Spleen (tissue), 11 donors: ENCODE measurements around the gene JAZF1. TPM values are rescaled to one million over a fixed set of nuclear protein-coding genes. Genes with fewer than 3 reads are reported as not detected.

ENCODE experiments used
- DNase-seq: peaks from one replicate; pipeline ENCODE4 v3.0.0-alpha.2; 2020
- H3K27ac ChIP-seq, 8 donors: fragments of 200-600 bp; sonication (generic) in 7 of 8; 1 replicate in 4 of 8; 2 replicates in 4 of 8; pipeline versions ENCODE4 v1.5.0 to v1.8.0; 2016 to 2021; ENCODE audit warnings: inconsistent platforms in 4 of 8, mild to moderate bottlenecking in 4 of 8, moderate library complexity in 1 of 8
- H3K27me3 ChIP-seq, 7 donors: fragments of 200-600 bp; sonication (generic) in 6 of 7; replicated peaks in 1 of 7; 1 replicate in 4 of 7; 2 replicates in 3 of 7; pipeline versions ENCODE4 v1.5.0 to v1.8.0; 2016 to 2021; ENCODE audit warnings: inconsistent platforms in 3 of 7, mild to moderate bottlenecking in 1 of 7
- H3K36me3 ChIP-seq, 6 donors: fragments of 200-600 bp; sonication (generic) in 5 of 6; 1 replicate in 4 of 6; 2 replicates in 2 of 6; pipeline versions ENCODE4 v1.5.0 to v1.8.0; 2016 to 2021; ENCODE audit warnings: inconsistent platforms in 2 of 6
- H3K4me1 ChIP-seq, 6 donors: fragments of 200-600 bp; sonication (generic) in 5 of 6; 1 replicate in 3 of 6; 2 replicates in 3 of 6; pipeline versions ENCODE4 v1.5.0 to v1.8.0; 2016 to 2021; ENCODE audit warnings: inconsistent platforms in 3 of 6
- H3K4me3 ChIP-seq, 8 donors: fragments of 200-600 bp; sonication (generic) in 7 of 8; 1 replicate in 4 of 8; 2 replicates in 4 of 8; pipeline versions ENCODE4 v1.5.0 to v1.8.0; 2016 to 2021; ENCODE audit warnings: inconsistent platforms in 4 of 8, mild to moderate bottlenecking in 4 of 8, moderate library complexity in 2 of 8
- H3K9me3 ChIP-seq, 8 donors: fragments of 200-600 bp; sonication (generic) in 7 of 8; 1 replicate in 4 of 8; 2 replicates in 4 of 8; pipeline versions ENCODE4 v1.5.0 to v1.8.0; 2016 to 2021; ENCODE audit warnings: inconsistent platforms in 4 of 8
- CTCF ChIP-seq, 11 experiments: fragments of 200-600 bp in 7 of 11; fragments of 450-650 bp in 4 of 11; sonication (generic) in 4 of 11; IDR thresholded peaks in 8 of 11; conservative IDR thresholded peaks in 3 of 11; 1 replicate in 7 of 11; 2 replicates in 4 of 11; pipeline versions ENCODE4 v1.4.0 to v1.8.0; 2016 to 2021; ENCODE audit warnings: antibody characterized with exemption in 11 of 11, inconsistent platforms in 4 of 11, mild to moderate bottlenecking in 1 of 11
- POLR2A ChIP-seq, 3 donors: fragments of 450-650 bp; IDR thresholded peaks; one replicate each; pipeline ENCODE4 v1.5.1; 2017; ENCODE audit warnings: antibody characterized with exemption in 3 of 3, mild to moderate bottlenecking in 1 of 3
- POLR2AphosphoS5 ChIP-seq, 3 donors: sonication (generic); formaldehyde crosslinking; IDR thresholded peaks; one replicate each; pipeline ENCODE4 v1.5.1; 2017; ENCODE audit warnings: antibody characterized with exemption in 3 of 3
- WGBS, 5 donors: extraction: QIAGEN DNeasy Blood & Tissue Kit in 3 of 5; methylation state at CpG; one replicate each; pipeline versions ENCODE4 v1.1.5 to v1.1.7; 2013 to 2018; 5-methylcytosine and 5-hydroxymethylcytosine counted together
- intact Hi-C: fragments of 100-400 bp; cut with DNase I; formaldehyde crosslinking; loops from one replicate; pipeline ENCODE4 v1.15.0; 2023; ENCODE audit warnings: low total_unique reads
- polyA plus RNA-seq, 3 donors: library from polyadenylated mRNA; stranded (reverse); fragments of 200-250 nt; gene quantifications; one replicate each; pipeline ENCODE4 v1.2.1, GENCODE V29; 2013
- total RNA-seq, 7 donors: library from RNA; depleted of rRNA in 3 of 7; stranded (reverse); fragments of >200 nt in 3 of 7; fragmentation: NEBNext Ultra II Directional in 4 of 7; extraction: Animal tissue kit (Norgen Biotek cat#: 25700) in 4 of 7; gene quantifications; one replicate each; pipeline versions ENCODE4 v1.1.0 to v1.2.1, GENCODE V29; 2016 to 2021
- donor health status: healthy with polysubstance abuse.
- donor health status: DM: no; HTN: no; CAD: no; lungs with moderate emphysema.
- donor health status: DM: no; HTN: no; CAD: no.
- donor health status: Bipolar disorder and iron deficiency.
- donor health status: healthy.
- donor health status: DM: no; HTN: no; CAD: no.
- donor health status: DM: yes; HTN: yes; CAD: no.

JAZF1 gene
- total and polyA plus RNA-seq, 10 donors = 13.5 to 33.8 (median 24.7) TPM

GRCh38 chr7:28093623-28094232 lies 86.9 kb downstream of the JAZF1 start:
- H3K27ac ChIP-seq = no peak overlapping the region
- DNase-seq = peak; percentile 90
- 72 to 80% (median 78%) methylated on average over 9 of the region's 9 CpGs for WGBS, 5 donors
- intact Hi-C loops = loop anchor here (10.0 kb wide), 1 partner anchor 899 kb away; no protein-coding TSS in a partner anchor
- peaks cover 0 to 68% (median 27%) of the 10 kb centered on the region in 6 donors for H3K4me1 ChIP-seq
- no peak overlapping the region for H3K4me3 ChIP-seq
- peaks cover 0 to 21% (median 0%) of the 10 kb centered on the region in 6 donors for H3K36me3 ChIP-seq
- H3K27me3 ChIP-seq = no peaks in the 10 kb centered on the region
- no peaks in the 10 kb centered on the region for H3K9me3 ChIP-seq
- TF ChIP-seq CTCF (IDR thresholded peaks at IDR 0.05 in 8 of 11, conservative IDR thresholded peaks at IDR 0.05 in 3 of 11) = peak in 10 of 11 experiments; percentile 22 to 74 (median 54)
- no peak for TF ChIP-seq POLR2A (IDR thresholded peaks at IDR 0.05)

- Histone ChIP-seq H3K36me3 (peaks cover 0 to 21% (median 0%) of the 10 kb centered on the region in 6 donors), H3K27me3 (no peaks in the 10 kb centered on the region), H3K9me3 (no peaks in the 10 kb centered on the region), H3K4me3 (no peak overlapping the region), H3K4me1 (peaks cover 4 to 81% (median 32%) of the 10 kb centered on the region in 6 donors), H3K27ac (no peak overlapping the region)
- intact Hi-C loops = loop anchor here (10.0 kb wide), 1 partner anchor 896 kb away; no protein-coding TSS in a partner anchor
- TF ChIP-seq POLR2A (IDR thresholded peaks at IDR 0.05) (no peak), CTCF (IDR thresholded peaks at IDR 0.05 in 8 of 11, conservative IDR thresholded peaks at IDR 0.05 in 3 of 11) (no peak), POLR2AphosphoS5 (IDR thresholded peaks at IDR 0.05) (no peak)
- no peak for DNase-seq
- WGBS, 5 donors = 73 to 95% (median 84%) methylated on average over 1 of the region's 1 CpG
Measured at GRCh38 chr7:28091190-28091589, 89.4 kb downstream of the JAZF1 start.

- H3K36me3 ChIP-seq = peaks cover 0 to 9% (median 0%) of the 10 kb centered on the region in 6 donors
- no peak for DNase-seq
- no peak for TF ChIP-seq CTCF (IDR thresholded peaks at IDR 0.05 in 8 of 11, conservative IDR thresholded peaks at IDR 0.05 in 3 of 11)
- TF ChIP-seq POLR2AphosphoS5 (IDR thresholded peaks at IDR 0.05) = no peak
- no peak for TF ChIP-seq POLR2A (IDR thresholded peaks at IDR 0.05)
- H3K4me3 ChIP-seq = no peak overlapping the region
- peak overlapping the region in 6 of 8 donors; percentile 65 to 91 (median 84) for H3K27ac ChIP-seq
- H3K9me3 ChIP-seq = no peaks in the 10 kb centered on the region
- H3K27me3 ChIP-seq = no peaks in the 10 kb centered on the region
- intact Hi-C loops = no loop called here
- WGBS, 5 donors = 79 to 91% (median 85%) methylated on average over 6 of the region's 6 CpGs
- H3K4me1 ChIP-seq = peaks cover 5 to 82% (median 38%) of the 10 kb centered on the region in 6 donors
Measured at GRCh38 chr7:28088901-28089714, 91.5 kb downstream of the JAZF1 start.

- intact Hi-C loops = no loop called here
Measured at GRCh38 chr7:28088032-28088431, 92.6 kb downstream of the JAZF1 start.

More at GRCh38 chr7:28088032-28088431, 92.6 kb downstream of the JAZF1 start:
- Histone ChIP-seq H3K36me3 (peaks cover 0 to under 1% (median 0%) of the 10 kb centered on the region in 6 donors), H3K9me3 (no peaks in the 10 kb centered on the region), H3K4me3 (no peak overlapping the region), H3K27me3 (no peaks in the 10 kb centered on the region), H3K4me1 (peaks cover 5 to 84% (median 48%) of the 10 kb centered on the region in 6 donors), H3K27ac (peak overlapping the region; percentile 5 to 91 (median 76))
- TF ChIP-seq POLR2AphosphoS5 (IDR thresholded peaks at IDR 0.05) (no peak), POLR2A (IDR thresholded peaks at IDR 0.05) (no peak), CTCF (IDR thresholded peaks at IDR 0.05 in 8 of 11, conservative IDR thresholded peaks at IDR 0.05 in 3 of 11) (no peak)
- no peak for DNase-seq
- 46 to 79% (median 69%) methylated on average over 4 of the region's 4 CpGs for WGBS, 5 donors
